Astrocyte of the spinal cord (primary cell): ENCODE data around the gene FAM118B.

ENCODE experiments used
- DNase-seq: peaks from one replicate; pipeline ENCODE4 v3.0.0; 2011; ENCODE audit warnings: low read depth, low spot score
- H3K4me3 ChIP-seq: 2 replicates; pipeline ENCODE4 v1.5.1; 2011; ENCODE audit warnings: low read depth, mild to moderate bottlenecking, low read length, moderate library complexity
- CTCF ChIP-seq: IDR thresholded peaks from 2 replicates; pipeline ENCODE4 v1.5.1; 2012; ENCODE audit warnings: low read depth, mild to moderate bottlenecking, low read length, inconsistent platforms
- in situ Hi-C: cut with HindIII; loops from 2 replicates; pipeline ENCODE4 v1.10.0; 2017; ENCODE audit warnings: low sequenced_read_pairs

Gene FAM118B

GRCh38 chr11:126282736-126283591 is 71.4 kb downstream of the FAM118B start, which contains the start of gene TIRAP:
TSS of gene TIRAP (plus strand) at chr11:126283093. CDS start at chr11:126290895, 7,802 bp downstream.
- DNase-seq, result peak; percentile 40
- TF ChIP-seq CTCF, result no peak
- peak within 1 kb of the TSS; percentile 63 for H3K4me3 ChIP-seq
- in situ Hi-C loops, result no loop called here

GRCh38 chr11:126284829-126285228 is 73.2 kb downstream of the FAM118B start:
- no peak for TF ChIP-seq CTCF
- H3K4me3 ChIP-seq, result no peak overlapping the region
- peak; percentile 94 for DNase-seq
- in situ Hi-C loops, result no loop called here

GRCh38 chr11:126288237-126288636 is 76.7 kb downstream of the FAM118B start:
- in situ Hi-C loops, result no loop called here
- DNase-seq, result no peak
- no peak for TF ChIP-seq CTCF
- no peak overlapping the region for H3K4me3 ChIP-seq

GRCh38 chr11:126290887-126291286 is 79.3 kb downstream of the FAM118B start:
- DNase-seq, result no peak
- no peak overlapping the region for H3K4me3 ChIP-seq
- in situ Hi-C loops, result no loop called here
- TF ChIP-seq CTCF, result no peak

GRCh38 chr11:126293726-126294125 is 82.1 kb downstream of the FAM118B start:
- in situ Hi-C loops, result no loop called here
- DNase-seq, result no peak
- H3K4me3 ChIP-seq, result no peak overlapping the region
- TF ChIP-seq CTCF, result no peak

- no peak for TF ChIP-seq CTCF
- in situ Hi-C loops, result no loop called here
- H3K4me3 ChIP-seq, result no peak overlapping the region
- no peak for DNase-seq
Measured at GRCh38 chr11:126297004-126297403, 85.4 kb downstream of the FAM118B start.
